Measurements from ENCODE around the gene TMEM139. TPM values are rescaled to one million over a fixed set of nuclear protein-coding genes. Genes with fewer than 3 reads are reported as not detected.
"Not testable (repeated sequence)": the region's sequence is repeated elsewhere in the genome, so short reads cannot be mapped to it uniquely, and the experiment has no call there.

The TMEM139 gene
- polyA plus RNA-seq, 5 donors = 4.9 to 8.4 (median 6.9) TPM

- peak; percentile 97 to 98 for DNase-seq
These were observed 3.4 kb downstream of the TMEM139 start, which contains the start of gene CASP2 for GRCh38 chr7:143287935-143288826. Gene CASP2 (plus strand): TSS chr7:143288351. CDS start chr7:143288456, 105 bp downstream.

- no peak for DNase-seq
These were observed 4.1 kb downstream of the TMEM139 start for GRCh38 chr7:143288836-143289235.

- DNase-seq = no peak
These were observed 4.7 kb downstream of the TMEM139 start for GRCh38 chr7:143289421-143289820.

- not testable (repeated sequence) for DNase-seq
These were observed 5.1 kb downstream of the TMEM139 start for GRCh38 chr7:143289888-143290287.

- DNase-seq = no peak
These were observed 5.5 kb downstream of the TMEM139 start for GRCh38 chr7:143290293-143290692.

- no peak for DNase-seq
These were observed 8.1 kb downstream of the TMEM139 start for GRCh38 chr7:143292876-143293275.

- DNase-seq = no peak
These were observed 11.1 kb downstream of the TMEM139 start for GRCh38 chr7:143295870-143296269.

GRCh38 chr7:143296686-143297085 is 11.9 kb downstream of the TMEM139 start:
- DNase-seq = no peak

- DNase-seq = no peak
These were observed 14.6 kb downstream of the TMEM139 start for GRCh38 chr7:143299346-143299745.

GRCh38 chr7:143299840-143300239 is 15.1 kb downstream of the TMEM139 start:
- no peak for DNase-seq

GRCh38 chr7:143300959-143301935 is 16.5 kb downstream of the TMEM139 start:
- no peak for DNase-seq

- DNase-seq = no peak
These were observed 19.0 kb downstream of the TMEM139 start for GRCh38 chr7:143303733-143304132.

GRCh38 chr7:143304938-143305337 is 20.2 kb downstream of the TMEM139 start:
- DNase-seq = no peak

GRCh38 chr7:143305423-143306070 is 20.8 kb downstream of the TMEM139 start:
- no peak for DNase-seq

GRCh38 chr7:143308632-143309031 is 23.9 kb downstream of the TMEM139 start:
- DNase-seq = no peak

- no peak for DNase-seq
These were observed 29.4 kb downstream of the TMEM139 start for GRCh38 chr7:143314127-143314526.

GRCh38 chr7:143315776-143316175 is 31.0 kb downstream of the TMEM139 start, which contains the start of gene CLCN1:
Gene CLCN1 (plus strand): TSS chr7:143316111. CDS start chr7:143316213, 102 bp downstream.
- no peak for DNase-seq

- no peak for DNase-seq
These were observed 31.7 kb downstream of the TMEM139 start for GRCh38 chr7:143316492-143316891.

GRCh38 chr7:143318661-143319060 is 33.9 kb downstream of the TMEM139 start:
- no peak for DNase-seq

GRCh38 chr7:143320620-143321019 is 35.9 kb downstream of the TMEM139 start:
- no peak for DNase-seq

GRCh38 chr7:143321242-143321641 is 36.5 kb downstream of the TMEM139 start:
- no peak for DNase-seq

- no peak for DNase-seq
These were observed 37.0 kb downstream of the TMEM139 start for GRCh38 chr7:143321734-143322133.

All from right lung (tissue), 5 donors.